Activated T-cell treated with anti-CD3 and anti-CD28 coated beads, Interleukin-2, amount 50 U/mL, for 24 hours (primary cell): Measurements from ENCODE around the gene TAF1L.
"Not testable (repeated sequence)": the region's sequence is repeated elsewhere in the genome, so short reads cannot be mapped to it uniquely, and the experiment has no call there.

Experiments
- DNase-seq: peaks from one replicate; pipeline ENCODE4 v3.0.0-alpha.2; 2020
- H3K27ac Mint-ChIP-seq: 2 replicates; pipeline ENCODE4 v1.8.0; 2020; ENCODE audit warnings: mild to moderate bottlenecking, mixed read lengths
- H3K27me3 Mint-ChIP-seq: 2 replicates; pipeline ENCODE4 v1.8.0; 2020; ENCODE audit warnings: mixed read lengths
- H3K36me3 Mint-ChIP-seq: 2 replicates; pipeline ENCODE4 v1.8.0; 2020; ENCODE audit warnings: low read depth, mixed read lengths
- H3K4me1 Mint-ChIP-seq: 2 replicates; pipeline ENCODE4 v1.8.0; 2020; ENCODE audit warnings: low read depth, mixed read lengths
- H3K4me3 Mint-ChIP-seq: 2 replicates; pipeline ENCODE4 v1.8.0; 2020; ENCODE audit warnings: mild to moderate bottlenecking, moderate library complexity, mixed read lengths
- H3K9me3 Mint-ChIP-seq: 2 replicates; pipeline ENCODE4 v1.8.0; 2020; ENCODE audit warnings: mixed read lengths

TAF1L gene

DNA sequence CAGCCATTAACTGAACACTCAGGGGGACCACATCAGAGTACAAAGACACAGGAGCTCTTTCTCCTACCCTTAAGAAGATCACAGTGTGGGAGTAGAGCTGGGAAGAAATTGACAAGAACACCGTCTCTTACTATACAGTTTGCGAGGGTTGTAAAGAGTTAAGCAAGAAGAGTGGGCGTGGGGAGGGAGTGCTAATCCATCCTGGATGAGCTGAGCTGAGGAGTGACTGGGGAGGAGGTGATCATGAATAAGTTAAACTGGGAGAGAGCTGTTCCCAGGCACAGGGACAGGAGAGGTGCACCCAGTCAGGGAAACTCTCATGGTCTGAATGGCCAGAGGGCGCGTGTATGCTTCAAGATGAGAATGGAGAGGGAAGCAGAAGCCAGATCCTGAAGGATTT lies 17.2 kb downstream of the TAF1L start:
- Mint-ChIP-seq H3K4me1 (no peaks in the 10 kb centered on the region), H3K4me3 (no peak overlapping the region), H3K27ac (no peak overlapping the region), H3K9me3 (no peaks in the 10 kb centered on the region), H3K27me3 (peaks cover 39% of the 10 kb centered on the region), H3K36me3 (no peaks in the 10 kb centered on the region)
- no peak for DNase-seq

DNA sequence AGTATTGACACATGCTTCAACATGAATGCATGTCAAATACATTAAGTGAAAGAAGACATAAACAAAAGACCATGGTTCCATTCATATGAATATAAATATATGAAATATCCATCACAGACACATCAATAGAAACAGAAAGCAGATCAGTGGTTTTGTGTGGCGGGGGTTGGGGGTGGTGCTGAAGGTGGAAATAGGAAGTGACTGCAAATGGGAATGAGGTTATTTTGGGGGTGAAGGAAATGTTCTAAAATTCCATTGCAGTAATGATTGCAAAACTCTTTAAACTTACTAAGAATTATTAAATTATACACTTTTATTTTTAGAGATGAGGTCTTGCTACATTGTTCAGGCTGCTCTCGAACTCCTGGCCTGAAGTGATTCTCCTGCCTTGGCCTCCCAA lies 28.7 kb downstream of the TAF1L start:
- no peak overlapping the region for H3K4me3 Mint-ChIP-seq
- H3K4me1 Mint-ChIP-seq: peaks cover 2% of the 10 kb centered on the region
- no peaks in the 10 kb centered on the region for H3K36me3 Mint-ChIP-seq
- peaks cover 8% of the 10 kb centered on the region for H3K9me3 Mint-ChIP-seq
- no peak for DNase-seq
- no peak overlapping the region for H3K27ac Mint-ChIP-seq
- H3K27me3 Mint-ChIP-seq: peaks cover 7% of the 10 kb centered on the region

DNA sequence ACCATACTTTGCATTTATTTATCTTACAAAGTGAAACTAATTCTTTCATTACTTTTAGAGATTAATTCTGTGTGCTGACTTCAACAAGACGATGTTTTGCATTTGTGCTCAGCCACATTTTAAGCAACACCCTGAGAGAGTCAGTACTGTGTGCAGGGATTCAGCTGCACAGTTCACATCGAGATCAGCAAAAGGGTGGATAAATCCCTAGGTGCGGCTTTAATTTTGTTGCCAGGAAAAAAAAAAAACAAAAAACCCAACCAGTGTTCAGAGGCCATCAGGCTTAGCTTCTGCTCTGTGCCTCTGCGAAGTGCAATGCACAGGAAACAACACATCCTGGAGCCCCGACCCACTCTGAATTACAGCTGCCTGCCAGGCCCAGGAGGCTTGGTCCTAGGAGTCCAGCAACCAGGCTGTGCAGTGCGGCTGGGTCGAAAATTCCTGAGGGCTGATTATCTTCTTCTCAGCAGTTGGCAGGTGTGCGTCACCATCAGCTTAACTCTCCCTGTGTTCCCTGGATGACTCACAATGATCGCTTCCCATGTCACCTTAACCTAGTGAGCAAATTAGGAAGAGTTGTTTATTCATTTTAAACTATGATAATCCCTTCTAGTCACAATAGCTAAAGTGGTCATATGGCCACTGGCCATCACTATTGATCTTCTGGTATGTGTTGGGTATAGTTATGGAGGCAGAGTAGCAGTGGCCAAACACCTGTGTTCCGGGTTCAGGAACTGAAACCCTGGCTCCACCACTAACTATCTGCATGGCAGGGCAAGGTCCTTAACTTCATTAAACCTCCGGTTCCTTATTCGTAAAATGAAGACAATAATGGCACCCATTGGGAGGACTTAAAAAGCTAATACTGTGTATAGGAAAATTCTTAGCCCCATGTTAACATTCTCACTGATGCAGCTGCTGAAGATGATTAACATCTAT lies 31.3 kb downstream of the TAF1L start:
- Mint-ChIP-seq H3K36me3 (no peaks in the 10 kb centered on the region), H3K9me3 (peaks cover 8% of the 10 kb centered on the region), H3K27me3 (peaks cover 9% of the 10 kb centered on the region), H3K4me3 (no peak overlapping the region), H3K4me1 (peaks cover 2% of the 10 kb centered on the region), H3K27ac (no peak overlapping the region)
- DNase-seq: no peak

DNA sequence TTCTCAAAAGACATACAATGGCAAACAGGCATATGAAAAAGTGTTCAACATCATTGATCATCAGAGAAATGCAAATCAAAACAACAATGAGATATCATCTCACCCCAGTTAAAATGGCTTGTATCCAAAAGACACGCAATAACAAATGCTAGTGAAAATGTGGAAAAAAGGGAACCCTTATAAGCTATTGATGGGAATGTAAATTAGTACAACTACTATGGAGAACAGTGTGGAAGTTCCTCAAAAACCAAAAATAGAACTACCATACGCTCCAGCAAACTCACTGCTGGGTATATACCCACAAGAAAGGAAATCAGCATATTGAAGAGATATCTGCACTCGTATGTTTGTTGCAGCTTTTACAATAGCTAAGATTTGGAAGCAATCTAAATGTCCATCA lies 36.4 kb downstream of the TAF1L start:
- not testable (repeated sequence) for H3K36me3 Mint-ChIP-seq, H3K27ac Mint-ChIP-seq, DNase-seq, H3K9me3 Mint-ChIP-seq, H3K4me1 Mint-ChIP-seq, H3K4me3 Mint-ChIP-seq
- peaks cover 20% of the 10 kb centered on the region for H3K27me3 Mint-ChIP-seq

GRCh38 chr9:32596936-32597335 lies 38.5 kb downstream of the TAF1L start:
- no peak overlapping the region for H3K27ac Mint-ChIP-seq
- peaks cover 20% of the 10 kb centered on the region for H3K27me3 Mint-ChIP-seq
- DNase-seq: no peak
- H3K4me1 Mint-ChIP-seq: peaks cover 2% of the 10 kb centered on the region
- H3K36me3 Mint-ChIP-seq: no peaks in the 10 kb centered on the region
- no peak overlapping the region for H3K4me3 Mint-ChIP-seq
- H3K9me3 Mint-ChIP-seq: no peaks in the 10 kb centered on the region

- H3K27me3 Mint-ChIP-seq: peaks cover 27% of the 10 kb centered on the region
- no peaks in the 10 kb centered on the region for H3K36me3 Mint-ChIP-seq
- H3K4me3 Mint-ChIP-seq: no peak overlapping the region
- no peak for DNase-seq
- peaks cover 2% of the 10 kb centered on the region for H3K4me1 Mint-ChIP-seq
- no peaks in the 10 kb centered on the region for H3K9me3 Mint-ChIP-seq
- no peak overlapping the region for H3K27ac Mint-ChIP-seq
These were observed 39.2 kb downstream of the TAF1L start for GRCh38 chr9:32596096-32596865.

- H3K27me3 Mint-ChIP-seq: peaks cover 17% of the 10 kb centered on the region
- H3K9me3 Mint-ChIP-seq: no peaks in the 10 kb centered on the region
- no peak overlapping the region for H3K27ac Mint-ChIP-seq
- H3K4me1 Mint-ChIP-seq: peaks cover 2% of the 10 kb centered on the region
- DNase-seq: no peak
- H3K4me3 Mint-ChIP-seq: no peak overlapping the region
- H3K36me3 Mint-ChIP-seq: no peaks in the 10 kb centered on the region
These were observed 44.6 kb downstream of the TAF1L start for GRCh38 chr9:32590898-32591297.

- no peaks in the 10 kb centered on the region for H3K9me3 Mint-ChIP-seq
- no peak overlapping the region for H3K27ac Mint-ChIP-seq
- H3K27me3 Mint-ChIP-seq: peaks cover 19% of the 10 kb centered on the region
- no peaks in the 10 kb centered on the region for H3K36me3 Mint-ChIP-seq
- DNase-seq: no peak
- H3K4me3 Mint-ChIP-seq: no peak overlapping the region
- no peaks in the 10 kb centered on the region for H3K4me1 Mint-ChIP-seq
These were observed 45.0 kb downstream of the TAF1L start for GRCh38 chr9:32590476-32590875.

- H3K27ac Mint-ChIP-seq: no peak overlapping the region
- no peaks in the 10 kb centered on the region for H3K9me3 Mint-ChIP-seq
- H3K27me3 Mint-ChIP-seq: peaks cover 23% of the 10 kb centered on the region
- DNase-seq: no peak
- H3K4me1 Mint-ChIP-seq: no peaks in the 10 kb centered on the region
- H3K36me3 Mint-ChIP-seq: no peaks in the 10 kb centered on the region
- H3K4me3 Mint-ChIP-seq: no peak overlapping the region
These were observed 46.3 kb downstream of the TAF1L start for GRCh38 chr9:32589083-32589723.

DNA sequence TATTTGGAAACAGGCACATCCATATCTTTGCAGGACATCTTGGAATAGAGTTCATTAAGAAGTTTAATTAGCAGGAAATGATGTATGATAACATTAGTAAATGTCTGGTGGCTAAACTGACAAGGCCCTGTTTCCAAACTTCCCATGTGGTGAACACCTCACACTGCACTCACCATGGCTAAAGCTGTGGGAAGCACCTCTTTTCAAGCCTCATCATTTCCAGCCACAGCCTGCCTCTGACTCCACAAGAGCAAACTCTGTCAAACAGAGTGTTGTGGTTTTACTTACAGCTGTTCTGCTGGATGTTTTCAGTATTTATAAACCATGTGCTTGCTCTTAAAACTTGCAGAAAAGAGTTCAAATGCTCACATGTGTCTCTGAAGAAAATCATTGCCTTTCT lies 47.6 kb downstream of the TAF1L start:
- Mint-ChIP-seq H3K36me3 (no peaks in the 10 kb centered on the region), H3K4me3 (no peak overlapping the region), H3K27ac (no peak overlapping the region), H3K4me1 (no peaks in the 10 kb centered on the region), H3K9me3 (no peaks in the 10 kb centered on the region), H3K27me3 (peaks cover 23% of the 10 kb centered on the region)
- no peak for DNase-seq

- Mint-ChIP-seq H3K27me3 (peaks cover 26% of the 10 kb centered on the region), H3K4me1 (no peaks in the 10 kb centered on the region), H3K9me3 (no peaks in the 10 kb centered on the region), H3K36me3 (no peaks in the 10 kb centered on the region), H3K4me3 (no peak overlapping the region), H3K27ac (no peak overlapping the region)
- no peak for DNase-seq
These were observed 50.7 kb downstream of the TAF1L start for GRCh38 chr9:32584784-32585183.

DNA sequence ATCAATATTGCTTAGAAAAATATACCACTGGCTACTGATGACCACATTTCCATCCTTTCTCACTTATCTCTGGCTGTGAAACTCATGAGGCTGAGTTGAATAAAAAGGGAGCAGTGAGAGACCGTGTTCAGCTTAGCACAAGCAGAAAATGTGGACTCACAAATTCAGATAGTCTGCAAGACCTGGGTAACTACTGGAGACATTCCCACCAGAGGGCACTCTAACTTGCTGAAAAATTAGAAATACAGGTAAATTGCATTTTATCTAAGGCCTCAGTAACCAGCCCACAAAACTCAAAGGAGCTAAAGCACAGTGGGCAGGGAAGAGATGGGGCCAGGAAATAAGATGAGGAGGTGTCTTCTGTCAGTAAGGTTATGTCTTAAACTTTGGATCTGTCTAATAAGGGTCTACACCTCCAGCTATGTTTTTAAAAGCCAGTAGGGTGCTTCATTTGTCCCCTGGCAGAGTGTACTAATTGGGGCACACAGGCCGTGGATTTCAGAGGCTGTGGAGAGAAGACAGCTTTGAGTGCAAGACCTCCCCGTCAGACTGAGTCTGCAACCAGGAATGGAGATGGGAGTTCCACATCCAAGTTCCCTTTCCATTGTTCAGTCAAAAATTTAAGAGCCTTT lies 53.8 kb downstream of the TAF1L start:
- H3K9me3 Mint-ChIP-seq: no peaks in the 10 kb centered on the region
- H3K27ac Mint-ChIP-seq: no peak overlapping the region
- no peaks in the 10 kb centered on the region for H3K36me3 Mint-ChIP-seq
- H3K4me1 Mint-ChIP-seq: no peaks in the 10 kb centered on the region
- H3K4me3 Mint-ChIP-seq: no peak overlapping the region
- H3K27me3 Mint-ChIP-seq: peaks cover 39% of the 10 kb centered on the region
- DNase-seq: no peak

DNA sequence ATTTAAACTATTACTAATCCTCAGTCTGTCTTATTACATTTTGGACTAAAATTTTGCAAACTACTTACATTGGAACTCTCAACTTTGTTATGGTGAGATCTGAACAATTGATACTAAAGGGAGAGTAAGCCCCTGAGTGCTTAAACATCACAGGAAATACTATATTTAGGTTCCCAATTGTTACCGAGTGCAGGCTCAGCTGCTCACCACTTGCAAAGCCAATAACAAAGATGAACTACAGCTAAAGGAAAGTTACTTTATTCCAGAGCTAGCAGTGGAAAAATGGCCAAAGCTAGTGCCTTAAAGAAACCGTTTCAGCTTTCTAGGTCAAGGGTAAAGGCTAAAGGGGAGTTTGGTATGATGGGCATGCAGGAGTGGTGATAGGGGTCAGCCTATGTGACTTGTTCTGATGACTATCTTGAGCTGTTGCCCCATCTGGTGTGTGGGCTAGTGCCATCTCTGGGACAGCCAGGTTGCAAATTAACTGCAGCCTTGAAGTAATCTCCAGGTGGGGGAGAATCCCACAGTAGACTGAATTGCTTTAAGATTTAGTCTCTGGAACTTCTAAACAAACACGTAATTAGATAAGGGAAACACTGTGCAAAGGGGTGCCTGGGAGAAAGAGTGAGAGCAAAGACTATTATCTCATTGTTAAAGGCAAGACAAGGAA lies 54.7 kb downstream of the TAF1L start:
- Mint-ChIP-seq H3K9me3 (no peaks in the 10 kb centered on the region), H3K27me3 (peaks cover 32% of the 10 kb centered on the region), H3K4me1 (no peaks in the 10 kb centered on the region), H3K36me3 (no peaks in the 10 kb centered on the region), H3K4me3 (no peak overlapping the region), H3K27ac (no peak overlapping the region)
- no peak for DNase-seq
